Measurements from ENCODE around the gene CA12.

DNA sequence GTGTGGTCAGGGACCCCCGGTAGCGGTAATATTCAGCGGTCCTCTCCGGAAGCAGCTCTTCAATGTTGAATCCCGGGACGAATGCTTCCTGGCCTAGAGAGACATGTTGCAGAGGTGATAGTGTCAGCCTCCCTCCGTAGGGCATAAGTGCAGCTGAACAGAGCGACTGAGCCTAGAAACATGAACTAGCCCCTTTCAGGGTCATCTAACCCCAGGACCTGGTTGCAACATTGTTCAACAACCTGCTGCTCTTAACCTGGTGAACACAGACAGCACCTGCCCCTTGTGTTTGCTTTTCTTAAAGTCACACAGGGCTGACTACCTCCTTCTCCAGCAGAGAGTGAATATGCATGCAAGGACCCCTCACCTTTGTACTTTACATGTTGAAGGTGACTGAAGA lies 41.3 kb downstream of the CA12 start:
- TF ChIP-seq EZH2phosphoT487 (IDR thresholded peaks at IDR 0.05; ENCODE audit: borderline replicate concordance, low read length) = no peak
- TF ChIP-seq, protein P1, sequence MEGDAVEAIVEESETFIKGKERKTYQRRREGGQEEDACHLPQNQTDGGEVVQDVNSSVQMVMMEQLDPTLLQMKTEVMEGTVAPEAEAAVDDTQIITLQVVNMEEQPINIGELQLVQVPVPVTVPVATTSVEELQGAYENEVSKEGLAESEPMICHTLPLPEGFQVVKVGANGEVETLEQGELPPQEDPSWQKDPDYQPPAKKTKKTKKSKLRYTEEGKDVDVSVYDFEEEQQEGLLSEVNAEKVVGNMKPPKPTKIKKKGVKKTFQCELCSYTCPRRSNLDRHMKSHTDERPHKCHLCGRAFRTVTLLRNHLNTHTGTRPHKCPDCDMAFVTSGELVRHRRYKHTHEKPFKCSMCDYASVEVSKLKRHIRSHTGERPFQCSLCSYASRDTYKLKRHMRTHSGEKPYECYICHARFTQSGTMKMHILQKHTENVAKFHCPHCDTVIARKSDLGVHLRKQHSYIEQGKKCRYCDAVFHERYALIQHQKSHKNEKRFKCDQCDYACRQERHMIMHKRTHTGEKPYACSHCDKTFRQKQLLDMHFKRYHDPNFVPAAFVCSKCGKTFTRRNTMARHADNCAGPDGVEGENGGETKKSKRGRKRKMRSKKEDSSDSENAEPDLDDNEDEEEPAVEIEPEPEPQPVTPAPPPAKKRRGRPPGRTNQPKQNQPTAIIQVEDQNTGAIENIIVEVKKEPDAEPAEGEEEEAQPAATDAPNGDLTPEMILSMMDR (conservative IDR thresholded peaks at IDR 0.05; ENCODE audit: low read depth, low read length) = no peak

All from PC-3 (cell line).